ENCODE measurements around the gene COBLL1. TPM values are rescaled to one million over a fixed set of nuclear protein-coding genes. Genes with fewer than 3 reads are reported as not detected.

Gene COBLL1
- total and polyA plus RNA-seq, 2 of the 4 experiments (the other 2 are of a cell fraction), result 0.79 to 1.1 TPM

GRCh38 chr2:164890544-164890943 is 48.9 kb upstream of the COBLL1 start:
- Histone ChIP-seq H4K5ac (ENCODE audit: low read depth, low read length) (no peak overlapping the region), H2BK20ac (ENCODE audit: low read depth, low read length) (no peak overlapping the region), H2AK5ac (ENCODE audit: low read depth, low read length) (no peak overlapping the region), H2AFZ (replicated peaks; ENCODE audit: low read length, poor library complexity) (no peak overlapping the region), H3K4ac (ENCODE audit: low read depth, low read length) (no peak overlapping the region), H3K9me3 (ENCODE audit: control insufficient read depth, insufficient read depth, low read length) (no peaks in the 10 kb centered on the region), H3K56ac (ENCODE audit: extremely low read depth, insufficient read depth, low read length) (no peak overlapping the region), H3K4me3 (ENCODE audit: insufficient read depth, low read depth, low read length) (no peak overlapping the region), H3K23ac (ENCODE audit: low read depth, low read length) (no peak overlapping the region), H3K4me2 (ENCODE audit: low read depth, low read length) (no peak overlapping the region), H2AK9ac (replicated peaks; ENCODE audit: low read depth, low read length, poor library complexity) (no peak overlapping the region), H3K36me3 (ENCODE audit: control insufficient read depth, insufficient read depth, low read length) (no peaks in the 10 kb centered on the region), H3K9ac (ENCODE audit: low read depth, low read length) (no peak overlapping the region), H2BK120ac (ENCODE audit: low read depth, low read length) (no peak overlapping the region), H3K9me1 (ENCODE audit: insufficient read depth, low read length) (no peaks in the 10 kb centered on the region), H2BK15ac (ENCODE audit: low read depth, low read length) (no peak overlapping the region), H4K8ac (ENCODE audit: low read depth in 2 of 2, low read length in 2 of 2) (no peak overlapping the region), H3K27me3 (ENCODE audit: control insufficient read depth, insufficient read depth, low read length) (no peaks in the 10 kb centered on the region), H3K14ac (replicated peaks; ENCODE audit: low read depth, low read length) (no peak overlapping the region), H4K91ac (ENCODE audit: insufficient read depth, low read depth, low read length) (no peak overlapping the region), H3K27ac (ENCODE audit: insufficient read depth, low read length) (no peak overlapping the region), H3K79me1 (ENCODE audit: low read depth in 1 of 2, low read length in 2 of 2) (no peaks in the 10 kb centered on the region), H3K18ac (ENCODE audit: low read depth, low read length) (peak overlapping the region; percentile 38; the same call in 1 of the 2 replicates), H3K4me1 (ENCODE audit: control insufficient read depth, insufficient read depth, low read length) (no peaks in the 10 kb centered on the region), H4K20me1 (ENCODE audit: insufficient read depth, low read length) (no peaks in the 10 kb centered on the region), H2BK5ac (ENCODE audit: low read depth, low read length, poor library complexity, severe bottlenecking) (no peak overlapping the region)
- TF ChIP-seq CEBPB (IDR thresholded peaks at IDR 0.05; ENCODE audit: low read depth, low read length), result no peak
- no peak for TF ChIP-seq USF2 (IDR thresholded peaks at IDR 0.05; ENCODE audit: low read depth, low read length)
- TF ChIP-seq CTCF (conservative IDR thresholded peaks at IDR 0.05; ENCODE audit: low read depth, low read length), result no peak
- TF ChIP-seq RFX5 (IDR thresholded peaks at IDR 0.05; ENCODE audit: low read depth, low read length), result no peak
- TF ChIP-seq NFE2L2 (IDR thresholded peaks at IDR 0.05; ENCODE audit: low read depth, low read length), result no peak
- TF ChIP-seq MAFK (IDR thresholded peaks at IDR 0.05; ENCODE audit: low read depth, low read length), result no peak
- TF ChIP-seq FOS (IDR thresholded peaks at IDR 0.05; ENCODE audit: low read depth, low read length), result no peak
- TF ChIP-seq POLR2A (IDR thresholded peaks at IDR 0.05; ENCODE audit: low read depth, low read length), result no peak
- TF ChIP-seq BHLHE40 (IDR thresholded peaks at IDR 0.05; ENCODE audit: low read depth, low read length), result no peak
- no peak for TF ChIP-seq ELK1 (IDR thresholded peaks at IDR 0.05; ENCODE audit: borderline replicate concordance, low read depth, low read length)
- no peak for TF ChIP-seq RCOR1 (IDR thresholded peaks at IDR 0.05; ENCODE audit: insufficient replicate concordance, low read length)
- no peak for TF ChIP-seq MXI1 (IDR thresholded peaks at IDR 0.05; ENCODE audit: borderline replicate concordance, low read depth, low read length)
- TF ChIP-seq MAZ (IDR thresholded peaks at IDR 0.05; ENCODE audit: borderline replicate concordance, low read depth, low read length), result no peak
- TF ChIP-seq RAD21 (IDR thresholded peaks at IDR 0.05; ENCODE audit: low read length), result no peak
- TF ChIP-seq CHD1 (IDR thresholded peaks at IDR 0.05; ENCODE audit: low read depth, low read length), result no peak
- TF ChIP-seq SMC3 (IDR thresholded peaks at IDR 0.05; ENCODE audit: low read depth, low read length), result no peak
- DNase-seq (peak; percentile 35), ATAC-seq (ENCODE audit: low read depth) (no peak)
- ChIA-PET POLR2A (ENCODE audit: unreplicated experiment) (no interaction called here), CTCF (interaction anchor here (0.7 kb wide), 1 partner anchor 8 kb away, joined by 3 read pairs; no protein-coding TSS in a partner anchor)
- no TSS peak for BruUV-seq (replicated peaks)
- in situ Hi-C loops (cut with MboI; ENCODE audit: low sequenced_read_pairs), result no loop called here
- intact Hi-C loops (cut with micrococcal nuclease), result loop anchor here (2.0 kb wide), 1 partner anchor 44 kb away; no protein-coding TSS in a partner anchor
- no CpG with 5 or more reads among the region's 4 CpGs for WGBS, 2 experiments (ENCODE audit: extremely low coverage in 2 of 2, insufficient read length in 1 of 2)
- dilution Hi-C loops (cut with HindIII; ENCODE audit: low sequenced_read_pairs, unreplicated experiment), result no loop called here
